Measurements from ENCODE around the gene CD248. TPM values are rescaled to one million over a fixed set of nuclear protein-coding genes. Genes with fewer than 3 reads are reported as not detected.

The CD248 gene
- total RNA-seq, 1 donor = 1.5 TPM

- peaks cover 30% of the 10 kb centered on the region for H3K4me1 ChIP-seq (ENCODE audit: insufficient read depth, low read length)
- no peaks in the 10 kb centered on the region for H3K9me3 ChIP-seq (ENCODE audit: low read depth, low read length)
- H3K27me3 ChIP-seq (ENCODE audit: insufficient read depth, low read length) = no peaks in the 10 kb centered on the region
- peak overlapping the region; percentile 49 for H3K4me3 ChIP-seq (ENCODE audit: low read length)
Observed at GRCh38 chr11:66334605-66335442, 18.0 kb upstream of the CD248 start.

- Histone ChIP-seq H3K27me3 (ENCODE audit: insufficient read depth, low read length) (no peaks in the 10 kb centered on the region), H3K4me3 (ENCODE audit: low read length) (no peak overlapping the region), H3K4me1 (ENCODE audit: insufficient read depth, low read length) (peaks cover 32% of the 10 kb centered on the region), H3K9me3 (ENCODE audit: low read depth, low read length) (no peaks in the 10 kb centered on the region)
Observed at GRCh38 chr11:66333896-66334604, 17.2 kb upstream of the CD248 start.

- H3K4me1 ChIP-seq (ENCODE audit: insufficient read depth, low read length) = peaks cover 39% of the 10 kb centered on the region
- no peak overlapping the region for H3K4me3 ChIP-seq (ENCODE audit: low read length)
- H3K27me3 ChIP-seq (ENCODE audit: insufficient read depth, low read length) = no peaks in the 10 kb centered on the region
- H3K9me3 ChIP-seq (ENCODE audit: low read depth, low read length) = no peaks in the 10 kb centered on the region
Observed at GRCh38 chr11:66333220-66333877, 16.5 kb upstream of the CD248 start.

GRCh38 chr11:66332371-66333219, 15.8 kb upstream of the CD248 start:
- no peaks in the 10 kb centered on the region for H3K27me3 ChIP-seq (ENCODE audit: insufficient read depth, low read length)
- H3K4me1 ChIP-seq (ENCODE audit: insufficient read depth, low read length) = peaks cover 46% of the 10 kb centered on the region
- H3K4me3 ChIP-seq (ENCODE audit: low read length) = no peak overlapping the region
- no peaks in the 10 kb centered on the region for H3K9me3 ChIP-seq (ENCODE audit: low read depth, low read length)

GRCh38 chr11:66331542-66332370, 14.9 kb upstream of the CD248 start:
- H3K4me3 ChIP-seq (ENCODE audit: low read length) = no peak overlapping the region
- peaks cover 46% of the 10 kb centered on the region for H3K4me1 ChIP-seq (ENCODE audit: insufficient read depth, low read length)
- H3K9me3 ChIP-seq (ENCODE audit: low read depth, low read length) = no peaks in the 10 kb centered on the region
- no peaks in the 10 kb centered on the region for H3K27me3 ChIP-seq (ENCODE audit: insufficient read depth, low read length)

- no peaks in the 10 kb centered on the region for H3K9me3 ChIP-seq (ENCODE audit: low read depth, low read length)
- H3K27me3 ChIP-seq (ENCODE audit: insufficient read depth, low read length) = no peaks in the 10 kb centered on the region
Observed at GRCh38 chr11:66330931-66331330, 14.1 kb upstream of the CD248 start.

GRCh38 chr11:66329165-66329673, 12.4 kb upstream of the CD248 start:
- no peaks in the 10 kb centered on the region for H3K27me3 ChIP-seq (ENCODE audit: insufficient read depth, low read length)
- peaks cover 33% of the 10 kb centered on the region for H3K4me1 ChIP-seq (ENCODE audit: insufficient read depth, low read length)
- H3K9me3 ChIP-seq (ENCODE audit: low read depth, low read length) = no peaks in the 10 kb centered on the region
- no peak overlapping the region for H3K4me3 ChIP-seq (ENCODE audit: low read length)

More at GRCh38 chr11:66330931-66331330, 14.1 kb upstream of the CD248 start:
- Histone ChIP-seq H3K4me1 (ENCODE audit: insufficient read depth, low read length) (peaks cover 44% of the 10 kb centered on the region), H3K4me3 (ENCODE audit: low read length) (no peak overlapping the region)

- no peaks in the 10 kb centered on the region for H3K27me3 ChIP-seq (ENCODE audit: insufficient read depth, low read length)
- no peaks in the 10 kb centered on the region for H3K9me3 ChIP-seq (ENCODE audit: low read depth, low read length)
- H3K4me1 ChIP-seq (ENCODE audit: insufficient read depth, low read length) = peaks cover 33% of the 10 kb centered on the region
- H3K4me3 ChIP-seq (ENCODE audit: low read length) = no peak overlapping the region
Observed at GRCh38 chr11:66328302-66329144, 11.7 kb upstream of the CD248 start.

- H3K9me3 ChIP-seq (ENCODE audit: low read depth, low read length) = no peaks in the 10 kb centered on the region
- H3K27me3 ChIP-seq (ENCODE audit: insufficient read depth, low read length) = no peaks in the 10 kb centered on the region
- H3K4me3 ChIP-seq (ENCODE audit: low read length) = no peak overlapping the region
- peaks cover 33% of the 10 kb centered on the region for H3K4me1 ChIP-seq (ENCODE audit: insufficient read depth, low read length)
Observed at GRCh38 chr11:66328031-66328301, 11.1 kb upstream of the CD248 start.

- H3K4me1 ChIP-seq (ENCODE audit: insufficient read depth, low read length) = peaks cover 33% of the 10 kb centered on the region
- no peaks in the 10 kb centered on the region for H3K9me3 ChIP-seq (ENCODE audit: low read depth, low read length)
- H3K4me3 ChIP-seq (ENCODE audit: low read length) = no peak overlapping the region
- H3K27me3 ChIP-seq (ENCODE audit: insufficient read depth, low read length) = no peaks in the 10 kb centered on the region
Observed at GRCh38 chr11:66327171-66328030, 10.6 kb upstream of the CD248 start.

- no peak overlapping the region for H3K4me3 ChIP-seq (ENCODE audit: low read length)
- peaks cover 33% of the 10 kb centered on the region for H3K4me1 ChIP-seq (ENCODE audit: insufficient read depth, low read length)
Observed at GRCh38 chr11:66326261-66327111, 9.6 kb upstream of the CD248 start.

GRCh38 chr11:66325263-66325671, 8.4 kb upstream of the CD248 start:
- Histone ChIP-seq H3K27me3 (ENCODE audit: insufficient read depth, low read length) (no peaks in the 10 kb centered on the region), H3K4me1 (ENCODE audit: insufficient read depth, low read length) (peaks cover 33% of the 10 kb centered on the region), H3K4me3 (ENCODE audit: low read length) (no peak overlapping the region), H3K9me3 (ENCODE audit: low read depth, low read length) (no peaks in the 10 kb centered on the region)

More at GRCh38 chr11:66326261-66327111, 9.6 kb upstream of the CD248 start:
- no peaks in the 10 kb centered on the region for H3K27me3 ChIP-seq (ENCODE audit: insufficient read depth, low read length)
- no peaks in the 10 kb centered on the region for H3K9me3 ChIP-seq (ENCODE audit: low read depth, low read length)

All from mononuclear cell (primary cell).